SK-N-MC (cell line): ENCODE data around the gene CAPN6.

Experiments used
- DNase-seq: peaks from one replicate; pipeline ENCODE4 v3.0.0-alpha.2; 2011; ENCODE audit warnings: low read depth, low spot score
- H3K27ac ChIP-seq: fragments of 200-600 bp; sonication (generic); 2 replicates; pipeline ENCODE4 v1.5.1; 2016; ENCODE audit warnings: mixed run types
- H3K36me3 ChIP-seq: fragments of 200-600 bp; sonication (generic); 2 replicates; pipeline ENCODE4 v1.6.1; 2017; ENCODE audit warnings: antibody characterized with exemption, low read length, mixed read lengths; ENCODE audit not compliant: insufficient read depth
- H3K4me3 ChIP-seq: fragments of 200-600 bp; sonication (generic); 2 replicates; pipeline ENCODE4 v1.5.1; 2016
- H3K9ac ChIP-seq: fragments of 200-600 bp; sonication (generic); 2 replicates; pipeline ENCODE4 v1.8.0; 2017; ENCODE audit warnings: mixed run types, mixed read lengths; ENCODE audit not compliant: insufficient read length
- H3K9me3 ChIP-seq: fragments of 200-600 bp; sonication (generic); 2 replicates; pipeline ENCODE4 v1.6.1; 2017; ENCODE audit warnings: low read depth, mild to moderate bottlenecking, antibody characterized with exemption, low read length, moderate library complexity, mixed read lengths
- EZH2 ChIP-seq: fragments of 200-600 bp; sonication (generic); IDR thresholded peaks from one replicate; pipeline ENCODE4 v1.6.1; 2017; ENCODE audit warnings: antibody characterized with exemption
- FOXP2 ChIP-seq: optimal IDR thresholded peaks from 2 replicates; pipeline ENCODE3; 2011; ENCODE audit warnings: mild to moderate bottlenecking, moderate library complexity; ENCODE audit not compliant: insufficient read depth; ENCODE audit errors: extremely low read length, control extremely low read depth
- POLR2AphosphoS5 ChIP-seq: IDR thresholded peaks from 2 replicates; pipeline ENCODE4 v1.6.1; 2012; ENCODE audit warnings: mild to moderate bottlenecking, low read depth, low read length, borderline replicate concordance

Gene CAPN6

DNA sequence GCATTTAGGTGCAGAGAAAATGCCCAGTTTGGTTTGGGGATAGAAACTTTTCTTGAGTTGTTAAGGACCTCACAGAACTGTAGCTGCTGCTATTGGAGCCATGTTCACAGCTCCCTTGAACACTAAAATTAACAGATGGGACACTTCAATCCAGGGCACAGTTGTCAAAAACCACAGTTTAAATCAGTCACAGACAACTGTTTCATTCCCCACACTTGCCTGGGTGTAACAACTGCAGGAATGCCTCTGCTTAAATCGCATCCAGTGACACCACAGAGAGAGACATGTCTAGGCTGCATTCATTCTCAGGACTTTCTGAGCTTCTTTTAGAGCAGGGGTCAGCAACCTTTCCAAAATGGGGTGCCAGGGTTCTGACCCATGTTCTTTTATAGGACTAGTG, 12.7 kb upstream of the CAPN6 start:
- Histone ChIP-seq H3K9me3 (no peaks in the 10 kb centered on the region), H3K9ac (no peak overlapping the region), H3K27ac (no peak overlapping the region), H3K36me3 (no peaks in the 10 kb centered on the region), H3K4me3 (no peak overlapping the region)
- DNase-seq = no peak
- TF ChIP-seq FOXP2 (no peak), POLR2AphosphoS5 (no peak), EZH2 (no peak)

GRCh38 chrX:111282139-111282538, 11.9 kb upstream of the CAPN6 start:
- DNase-seq = no peak
- H3K9ac ChIP-seq = no peak overlapping the region
- no peaks in the 10 kb centered on the region for H3K36me3 ChIP-seq
- no peak overlapping the region for H3K4me3 ChIP-seq
- H3K27ac ChIP-seq = no peak overlapping the region
- H3K9me3 ChIP-seq = no peaks in the 10 kb centered on the region
- no peak for TF ChIP-seq POLR2AphosphoS5
- no peak for TF ChIP-seq EZH2
- no peak for TF ChIP-seq FOXP2

- no peak overlapping the region for H3K9ac ChIP-seq
- no peaks in the 10 kb centered on the region for H3K9me3 ChIP-seq
- H3K4me3 ChIP-seq = no peak overlapping the region
- no peaks in the 10 kb centered on the region for H3K36me3 ChIP-seq
- TF ChIP-seq EZH2 (no peak), FOXP2 (no peak), POLR2AphosphoS5 (no peak)
- DNase-seq = no peak
- H3K27ac ChIP-seq = no peak overlapping the region
These were observed 1.8 kb downstream of the CAPN6 start for GRCh38 chrX:111268506-111268905.

- Histone ChIP-seq H3K27ac (no peak overlapping the region), H3K9ac (no peak overlapping the region), H3K4me3 (no peak overlapping the region), H3K36me3 (no peaks in the 10 kb centered on the region), H3K9me3 (no peaks in the 10 kb centered on the region)
- TF ChIP-seq EZH2 (no peak), POLR2AphosphoS5 (no peak), FOXP2 (no peak)
- no peak for DNase-seq
These were observed 4.8 kb downstream of the CAPN6 start for GRCh38 chrX:111265486-111265885.

GRCh38 chrX:111264385-111264784, 5.9 kb downstream of the CAPN6 start:
- no peak overlapping the region for H3K9ac ChIP-seq
- no peak for TF ChIP-seq EZH2
- TF ChIP-seq POLR2AphosphoS5 = no peak
- TF ChIP-seq FOXP2 = no peak
- H3K9me3 ChIP-seq = no peaks in the 10 kb centered on the region
- no peak for DNase-seq
- no peak overlapping the region for H3K27ac ChIP-seq
- no peaks in the 10 kb centered on the region for H3K36me3 ChIP-seq
- no peak overlapping the region for H3K4me3 ChIP-seq

GRCh38 chrX:111262086-111262485, 8.2 kb downstream of the CAPN6 start:
- no peak overlapping the region for H3K27ac ChIP-seq
- no peaks in the 10 kb centered on the region for H3K36me3 ChIP-seq
- H3K9me3 ChIP-seq = no peaks in the 10 kb centered on the region
- TF ChIP-seq EZH2 (no peak), FOXP2 (no peak), POLR2AphosphoS5 (no peak)
- no peak overlapping the region for H3K9ac ChIP-seq
- no peak overlapping the region for H3K4me3 ChIP-seq
- DNase-seq = no peak

DNA sequence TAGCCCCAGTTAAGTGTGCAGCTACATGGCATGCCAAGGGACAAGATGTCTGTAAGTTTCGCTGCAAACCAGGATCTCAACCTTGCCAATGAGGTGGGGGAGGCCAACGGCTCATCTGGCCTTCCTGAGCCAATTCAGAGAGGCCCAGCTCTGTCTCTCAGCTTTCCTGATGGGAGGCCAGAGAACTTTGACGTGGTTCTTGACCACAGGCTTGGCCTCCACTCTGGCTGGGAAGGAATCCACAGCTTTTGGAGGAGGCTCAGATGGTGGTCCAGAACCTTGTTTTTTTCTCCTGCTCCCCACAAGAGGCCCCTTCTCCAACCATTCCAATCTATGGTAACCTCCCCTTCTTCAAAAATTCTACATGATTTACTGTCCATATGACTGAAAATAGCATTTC, 9.8 kb downstream of the CAPN6 start:
- H3K9me3 ChIP-seq = no peaks in the 10 kb centered on the region
- H3K27ac ChIP-seq = no peak overlapping the region
- no peak overlapping the region for H3K4me3 ChIP-seq
- TF ChIP-seq EZH2 (no peak), POLR2AphosphoS5 (no peak), FOXP2 (no peak)
- H3K9ac ChIP-seq = no peak overlapping the region
- no peak for DNase-seq
- no peaks in the 10 kb centered on the region for H3K36me3 ChIP-seq

DNA sequence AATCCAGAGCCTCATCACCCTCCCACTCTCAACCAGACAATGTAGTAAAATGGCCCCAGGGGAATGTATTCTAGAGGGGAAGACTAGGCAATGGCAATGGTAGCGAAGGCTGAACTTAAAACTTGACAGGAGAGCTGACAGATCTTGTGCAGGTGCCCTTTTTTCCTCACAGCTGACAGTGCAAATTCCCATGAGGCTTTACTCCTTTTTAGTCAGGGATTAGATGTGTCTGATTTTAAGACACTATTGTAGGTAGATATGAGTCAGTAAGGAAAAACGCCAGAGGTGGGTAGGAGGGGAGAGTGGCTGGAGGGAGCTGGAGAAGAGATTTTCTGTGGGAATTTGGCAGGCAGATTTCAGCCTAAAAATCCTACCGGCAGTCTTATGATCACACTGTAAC, 10.7 kb downstream of the CAPN6 start:
- Histone ChIP-seq H3K9ac (no peak overlapping the region), H3K4me3 (no peak overlapping the region), H3K36me3 (no peaks in the 10 kb centered on the region), H3K27ac (no peak overlapping the region), H3K9me3 (no peaks in the 10 kb centered on the region)
- DNase-seq = no peak
- no peak for TF ChIP-seq FOXP2
- TF ChIP-seq EZH2 = no peak
- TF ChIP-seq POLR2AphosphoS5 = no peak

DNA sequence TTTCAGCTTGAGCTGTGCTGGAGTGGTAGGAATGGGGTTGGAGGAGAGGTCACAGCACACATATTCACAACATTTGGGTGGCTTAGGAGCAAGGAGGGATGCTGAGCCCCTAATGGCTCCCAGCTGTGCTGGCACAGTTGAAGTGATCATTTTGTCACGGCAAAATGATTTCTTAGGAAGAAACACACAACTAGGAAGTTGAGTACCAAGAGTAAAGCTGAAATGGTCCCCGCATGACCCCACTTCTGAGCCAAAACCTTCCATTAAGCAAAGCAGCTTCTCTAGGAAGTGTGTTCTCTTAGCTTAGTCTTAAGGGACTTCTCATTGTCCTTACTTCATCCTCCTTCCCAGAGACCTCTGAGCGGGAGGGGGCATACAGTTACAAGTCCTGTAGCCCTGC, 12.6 kb downstream of the CAPN6 start:
- Histone ChIP-seq H3K36me3 (no peaks in the 10 kb centered on the region), H3K9ac (no peak overlapping the region), H3K4me3 (no peak overlapping the region), H3K27ac (no peak overlapping the region), H3K9me3 (no peaks in the 10 kb centered on the region)
- DNase-seq = no peak
- TF ChIP-seq POLR2AphosphoS5 = no peak
- TF ChIP-seq EZH2 = no peak
- no peak for TF ChIP-seq FOXP2
